Fibroblast of skin of right biceps (primary cell): Measurements from ENCODE around the gene LMOD3.
A peak's percentile ranks its signal among the peaks of the same experiment; 100 is the strongest.

Source experiments
- DNase-seq: peaks from one replicate; pipeline ENCODE4 v3.0.0-alpha.2; 2013

The LMOD3 gene

GRCh38 chr3:69090021-69090420 lies 32.4 kb downstream of the LMOD3 start:
- DNase-seq = peak; percentile 71

- DNase-seq = peak; percentile 52
Observed at GRCh38 chr3:69088063-69088462, 34.3 kb downstream of the LMOD3 start.

- DNase-seq = no peak
Observed at GRCh38 chr3:69087030-69087791, 35.2 kb downstream of the LMOD3 start.

GRCh38 chr3:69085833-69086722 lies 36.3 kb downstream of the LMOD3 start:
- peak; percentile 95 for DNase-seq

GRCh38 chr3:69085168-69085832 lies 37.1 kb downstream of the LMOD3 start:
- peak; percentile 6 for DNase-seq

- DNase-seq = peak; percentile 94
Observed at GRCh38 chr3:69084326-69085167, 37.8 kb downstream of the LMOD3 start, which contains the start of gene ARL6IP5. TSS of gene ARL6IP5 (plus strand) at chr3:69084937. CDS start at chr3:69085048, 111 bp downstream.

- peak; percentile 82 for DNase-seq
Observed at GRCh38 chr3:69082805-69083204, 39.6 kb downstream of the LMOD3 start.

GRCh38 chr3:69082361-69082760 lies 40.0 kb downstream of the LMOD3 start:
- no peak for DNase-seq

- peak; percentile 46 for DNase-seq
Observed at GRCh38 chr3:69081583-69082262, 40.7 kb downstream of the LMOD3 start.

GRCh38 chr3:69080233-69080920 lies 42.0 kb downstream of the LMOD3 start, which contains the start of gene UBA3:
TSS of gene UBA3 (minus strand) at chr3:69080365. CDS start at chr3:69080353, 12 bp downstream.
- DNase-seq = peak; percentile 87

- peak; percentile 12 for DNase-seq
Observed at GRCh38 chr3:69079269-69080159, 42.9 kb downstream of the LMOD3 start.

GRCh38 chr3:69072928-69073327 lies 49.5 kb downstream of the LMOD3 start:
- DNase-seq = no peak

GRCh38 chr3:69066121-69066520 lies 56.3 kb downstream of the LMOD3 start:
- no peak for DNase-seq

- DNase-seq = no peak
Observed at GRCh38 chr3:69065318-69065964, 57.0 kb downstream of the LMOD3 start.

- no peak for DNase-seq
Observed at GRCh38 chr3:69063636-69064035, 58.8 kb downstream of the LMOD3 start.

- no peak for DNase-seq
Observed at GRCh38 chr3:69059688-69060087, 62.7 kb downstream of the LMOD3 start.

- DNase-seq = no peak
Observed at GRCh38 chr3:69058947-69059224, 63.5 kb downstream of the LMOD3 start.

- DNase-seq = no peak
Observed at GRCh38 chr3:69058180-69058946, 64.0 kb downstream of the LMOD3 start.
